ENCODE data around the gene PHAF1. TPM values are rescaled to one million over a fixed set of nuclear protein-coding genes. Genes with fewer than 3 reads are reported as not detected.

Gene PHAF1
- total and polyA plus RNA-seq, 2 of the 13 experiments (the other 11 are each of a cell fraction or from before 2014, with no cell fraction given) = 48.3 to 174 TPM

GRCh38 chr16:67173808-67174705, 64.3 kb downstream of the PHAF1 start (continued):
- TF ChIP-seq, protein P1, sequence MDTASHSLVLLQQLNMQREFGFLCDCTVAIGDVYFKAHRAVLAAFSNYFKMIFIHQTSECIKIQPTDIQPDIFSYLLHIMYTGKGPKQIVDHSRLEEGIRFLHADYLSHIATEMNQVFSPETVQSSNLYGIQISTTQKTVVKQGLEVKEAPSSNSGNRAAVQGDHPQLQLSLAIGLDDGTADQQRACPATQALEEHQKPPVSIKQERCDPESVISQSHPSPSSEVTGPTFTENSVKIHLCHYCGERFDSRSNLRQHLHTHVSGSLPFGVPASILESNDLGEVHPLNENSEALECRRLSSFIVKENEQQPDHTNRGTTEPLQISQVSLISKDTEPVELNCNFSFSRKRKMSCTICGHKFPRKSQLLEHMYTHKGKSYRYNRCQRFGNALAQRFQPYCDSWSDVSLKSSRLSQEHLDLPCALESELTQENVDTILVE (CRISPR knock-in tag; IDR thresholded peaks at IDR 0.05) = 0 out of 2 replicates have a peak, but pooled peaks have one; percentile 61
- TF ChIP-seq ZNF713 (CRISPR knock-in tag; IDR thresholded peaks at IDR 0.05) = 0 out of 2 replicates have a peak, but pooled peaks have one; percentile 87
- TF ChIP-seq ZNF615 (CRISPR knock-in tag; IDR thresholded peaks at IDR 0.05; ENCODE audit: borderline replicate concordance) = no peak
- TF ChIP-seq, protein P2, sequence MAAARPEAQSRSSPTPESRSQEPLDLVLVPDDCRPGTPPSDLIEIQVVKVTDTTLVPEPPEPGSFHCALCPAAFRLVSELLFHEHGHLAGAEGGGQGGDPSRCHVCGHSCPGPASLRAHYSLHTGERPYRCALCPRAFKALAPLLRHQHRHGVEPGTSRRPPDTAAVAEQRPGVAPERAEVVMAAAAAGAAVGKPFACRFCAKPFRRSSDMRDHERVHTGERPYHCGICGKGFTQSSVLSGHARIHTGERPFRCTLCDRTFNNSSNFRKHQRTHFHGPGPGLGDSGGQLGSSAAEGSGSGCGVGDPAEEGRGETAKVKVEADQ (CRISPR knock-in tag; IDR thresholded peaks at IDR 0.05; ENCODE audit: borderline replicate concordance) = peak; percentile 89
- TF ChIP-seq HNRNPL (IDR thresholded peaks at IDR 0.05; ENCODE audit: low read depth, low read length) = peak; percentile 98
- peak; percentile 68 for TF ChIP-seq ZNF263 (CRISPR knock-in tag; IDR thresholded peaks at IDR 0.05)
- peak; percentile 99 for TF ChIP-seq UBTF (CRISPR knock-in tag; IDR thresholded peaks at IDR 0.05)
- 0 out of 2 replicates have a peak, but pooled peaks have one; percentile 8 for TF ChIP-seq RFX3 (CRISPR knock-in tag; IDR thresholded peaks at IDR 0.05)
- no peak for TF ChIP-seq RAD51 (IDR thresholded peaks at IDR 0.05; ENCODE audit: borderline replicate concordance)
- TF ChIP-seq CBX2 (IDR thresholded peaks at IDR 0.05; ENCODE audit: low read depth, low read length) = no peak
- peak; percentile 97 for TF ChIP-seq CBX2 (CRISPR knock-in tag; IDR thresholded peaks at IDR 0.05; ENCODE audit: low read depth)
- TF ChIP-seq, protein P3, sequence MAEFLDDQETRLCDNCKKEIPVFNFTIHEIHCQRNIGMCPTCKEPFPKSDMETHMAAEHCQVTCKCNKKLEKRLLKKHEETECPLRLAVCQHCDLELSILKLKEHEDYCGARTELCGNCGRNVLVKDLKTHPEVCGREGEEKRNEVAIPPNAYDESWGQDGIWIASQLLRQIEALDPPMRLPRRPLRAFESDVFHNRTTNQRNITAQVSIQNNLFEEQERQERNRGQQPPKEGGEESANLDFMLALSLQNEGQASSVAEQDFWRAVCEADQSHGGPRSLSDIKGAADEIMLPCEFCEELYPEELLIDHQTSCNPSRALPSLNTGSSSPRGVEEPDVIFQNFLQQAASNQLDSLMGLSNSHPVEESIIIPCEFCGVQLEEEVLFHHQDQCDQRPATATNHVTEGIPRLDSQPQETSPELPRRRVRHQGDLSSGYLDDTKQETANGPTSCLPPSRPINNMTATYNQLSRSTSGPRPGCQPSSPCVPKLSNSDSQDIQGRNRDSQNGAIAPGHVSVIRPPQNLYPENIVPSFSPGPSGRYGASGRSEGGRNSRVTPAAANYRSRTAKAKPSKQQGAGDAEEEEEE (CRISPR knock-in tag; IDR thresholded peaks at IDR 0.05; ENCODE audit: borderline replicate concordance) = no peak
- peak; percentile 95; the same call in 1 of the 2 replicates for TF ChIP-seq ZNF292 (CRISPR knock-in tag; IDR thresholded peaks at IDR 0.05; ENCODE audit: borderline replicate concordance, low read depth)
- TF ChIP-seq BORCS8-MEF2B (CRISPR knock-in tag; IDR thresholded peaks at IDR 0.05) = peak; percentile 96
- TF ChIP-seq ZMYM4 (CRISPR knock-in tag; IDR thresholded peaks at IDR 0.05) = peak; percentile 46; the same call in 1 of the 2 replicates
- TF ChIP-seq YEATS2 (CRISPR knock-in tag; IDR thresholded peaks at IDR 0.05; ENCODE audit: borderline replicate concordance) = peak; percentile 66
- TF ChIP-seq HNRNPK (IDR thresholded peaks at IDR 0.05; ENCODE audit: low read depth, low read length, poor library complexity, severe bottlenecking) = peak; percentile 89

All from HepG2 (cell line).